Ovary (tissue), 9 donors: ENCODE data around the gene RNF6. TPM values are rescaled to one million over a fixed set of nuclear protein-coding genes. Genes with fewer than 3 reads are reported as not detected.
"Not testable (repeated sequence)": the region's sequence is repeated elsewhere in the genome, so short reads cannot be mapped to it uniquely, and the experiment has no call there.

Experiments
- DNase-seq, 5 donors: peaks; one replicate each; pipeline ENCODE4 v3.0.0-alpha.2; 2019 to 2020
- H3K27ac ChIP-seq, 2 donors: fragments of 200-600 bp; one replicate each; pipeline versions ENCODE4 v1.5.1 to v1.8.0; 2019 to 2022
- H3K27me3 ChIP-seq: fragments of 200-600 bp; one replicate; pipeline ENCODE4 v1.8.0; 2022
- H3K36me3 ChIP-seq: fragments of 200-600 bp; sonication (generic); one replicate; pipeline ENCODE4 v1.5.1; 2019
- H3K4me1 ChIP-seq: one replicate; pipeline ENCODE4 v1.8.1; 2013; ENCODE audit warnings: mild to moderate bottlenecking, moderate library complexity; ENCODE audit not compliant: insufficient read depth
- H3K4me3 ChIP-seq: fragments of 200-600 bp; sonication (generic); one replicate; pipeline ENCODE4 v1.5.1; 2017
- H3K9me3 ChIP-seq, 2 donors: fragments of 200-600 bp in 1 of 2; sonication (generic) in 1 of 2; one replicate each; pipeline versions ENCODE4 v1.5.1 to v1.8.1; 2013 to 2019; ENCODE audit warnings: mild to moderate bottlenecking in 1 of 2, moderate library complexity in 1 of 2
- CTCF ChIP-seq, 3 donors: fragments of 450-650 bp in 2 of 3; fragments of 200-600 bp in 1 of 3; IDR thresholded peaks; one replicate each; pipeline versions ENCODE4 v1.5.1 to v1.8.0; 2016 to 2022; ENCODE audit warnings: antibody characterized with exemption in 3 of 3, mild to moderate bottlenecking in 1 of 3
- EP300 ChIP-seq: sonication (generic); formaldehyde crosslinking; IDR thresholded peaks from one replicate; pipeline ENCODE4 v1.6.1; 2017; ENCODE audit warnings: antibody characterized with exemption
- POLR2A ChIP-seq: fragments of 450-650 bp; IDR thresholded peaks from one replicate; pipeline ENCODE4 v1.6.1; 2017; ENCODE audit warnings: antibody characterized with exemption, mild to moderate bottlenecking, moderate library complexity
- WGBS, 3 donors: extraction: QIAGEN DNeasy Blood & Tissue Kit in 1 of 3; methylation state at CpG; one replicate each; pipeline versions ENCODE4 v1.1.5 to v1.1.7; 2013 to 2017; 5-methylcytosine and 5-hydroxymethylcytosine counted together
- intact Hi-C, 4 donors: fragments of 100-400 bp; cut with DNase I; formaldehyde crosslinking; loops; one replicate each; pipeline versions ENCODE4 v1.11.0 to v1.15.1; 2022 to 2023
- polyA plus RNA-seq, 2 donors: library from polyadenylated mRNA; stranded (reverse); fragments of 200-250 nt in 1 of 2; fragments of 350-450 nt in 1 of 2; fragmentation: Illumina TruSeq in 1 of 2; extraction: RNeasy Lipid Tissue Mini Kit (QIAGEN cat#74804) in 1 of 2; gene quantifications; one replicate each; pipeline ENCODE4 v1.2.3, GENCODE V29; 2013 to 2014
- total RNA-seq, 7 donors: library from RNA; depleted of rRNA in 2 of 7; stranded (reverse); fragments of >200 nt in 2 of 7; fragmentation: NEBNext Ultra II Directional in 3 of 7; extraction: Animal tissue kit (Norgen Biotek cat#: 25700) in 3 of 7; gene quantifications; one replicate each; pipeline versions ENCODE4 v1.1.0 to v1.2.4, GENCODE V29; 2016 to 2023
- donor health status: DM: no; HTN: no; CAD: no; lungs with moderate emphysema.
- donor health status: DM: no; HTN: no; CAD: no.
- donor health status: Bipolar disorder and iron deficiency.
- donor health status: DM: yes; HTN: yes; CAD: no.
- donor health status: DM: no; HTN: no; CAD: no.
- donor health status: DM: yes; HTN: yes; CAD: no.

The RNF6 gene
- total and polyA plus RNA-seq, 9 donors = 10.7 to 26.2 (median 16.4) TPM

- 0 to 1% (median 0%) methylated on average over 26 to 35 of the region's 35 CpGs for WGBS, 3 donors
- intact Hi-C loops = loop anchor here in 1 of 4 donors (5.0 kb wide), 1 partner anchor 52 kb away; no protein-coding TSS in a partner anchor
Measured at GRCh38 chr13:26254583-26255111, 32.5 kb upstream of the RNF6 start.

GRCh38 chr13:26253787-26254582 lies 31.9 kb upstream of the RNF6 start, which contains the start of gene CDK8:
CDK8 (plus strand) TSS chr13:26254129; CDS start chr13:26254642, 513 bp downstream.
- Histone ChIP-seq H3K27ac (peak within 1 kb of the TSS; percentile 63 to 92), H3K36me3 (no peaks in the 10 kb centered on the region), H3K4me1 (no peaks in the 10 kb centered on the region), H3K4me3 (peak within 1 kb of the TSS; percentile 96), H3K27me3 (no peaks in the 10 kb centered on the region), H3K9me3 (no peaks in the 10 kb centered on the region)
- TF ChIP-seq CTCF (IDR thresholded peaks at IDR 0.05) = no peak
- no peak for TF ChIP-seq POLR2A
- no peak for TF ChIP-seq EP300
- DNase-seq = peak; percentile 87 to 93 (median 91)
- intact Hi-C loops = loop anchor here in 1 of 4 donors (5.0 kb wide), 1 partner anchor 52 kb away; no protein-coding TSS in a partner anchor
- 0% methylated on average over 55 to 79 of the region's 79 CpGs for WGBS, 3 donors

More at GRCh38 chr13:26254583-26255111, 32.5 kb upstream of the RNF6 start:
- peak; percentile 29 to 68 (median 48) for DNase-seq
- peak overlapping the region; percentile 96 for H3K4me3 ChIP-seq
- H3K36me3 ChIP-seq = no peaks in the 10 kb centered on the region
- no peaks in the 10 kb centered on the region for H3K4me1 ChIP-seq
- no peaks in the 10 kb centered on the region for H3K9me3 ChIP-seq
- H3K27me3 ChIP-seq = no peaks in the 10 kb centered on the region
- TF ChIP-seq POLR2A = no peak
- TF ChIP-seq EP300 = no peak
- TF ChIP-seq CTCF (IDR thresholded peaks at IDR 0.05) = no peak
- peak overlapping the region; percentile 63 to 92 for H3K27ac ChIP-seq

- TF ChIP-seq POLR2A (no peak), CTCF (IDR thresholded peaks at IDR 0.05) (no peak), EP300 (no peak)
- H3K36me3 ChIP-seq = no peaks in the 10 kb centered on the region
- peak in 2 of 5 donors; percentile 16 to 24 for DNase-seq
- H3K27ac ChIP-seq = peak overlapping the region in 1 of 2 donors; percentile 92
- no peaks in the 10 kb centered on the region for H3K9me3 ChIP-seq
- 38 to 42% (median 38%) methylated on average over 9 of the region's 9 CpGs for WGBS, 3 donors
- H3K4me1 ChIP-seq = no peaks in the 10 kb centered on the region
- no peaks in the 10 kb centered on the region for H3K27me3 ChIP-seq
- peak overlapping the region; percentile 96 for H3K4me3 ChIP-seq
- intact Hi-C loops = loop anchor here in 1 of 4 donors (5.0 kb wide), 1 partner anchor 51 kb away; no protein-coding TSS in a partner anchor
Measured at GRCh38 chr13:26253262-26253786, 31.2 kb upstream of the RNF6 start.

GRCh38 chr13:26252006-26252405 lies 29.9 kb upstream of the RNF6 start:
- intact Hi-C loops = loop anchor here in 1 of 4 donors (5.0 kb wide), 1 partner anchor 50 kb away; no protein-coding TSS in a partner anchor
- not testable (repeated sequence) for H3K4me3 ChIP-seq

More at GRCh38 chr13:26252006-26252405, 29.9 kb upstream of the RNF6 start:
- not testable (repeated sequence) for DNase-seq, H3K4me1 ChIP-seq, H3K9me3 ChIP-seq, H3K27me3 ChIP-seq, H3K27ac ChIP-seq, H3K36me3 ChIP-seq
- WGBS, 3 donors = 68 to 89% (median 84%) methylated on average over 4 of the region's 4 CpGs
